CD4-positive, alpha-beta T cell treated with Interleukin-6 for 4 hours (primary cell): ENCODE measurements around the gene POLR2C.
A peak's percentile ranks its signal among the peaks of the same experiment; 100 is the strongest.

Source experiments
- DNase-seq: peaks from one replicate; pipeline ENCODE4 v3.0.0-alpha.2; 2020; ENCODE audit warnings: mixed read lengths

The POLR2C gene

GRCh38 chr16:57504491-57504890 is 42.0 kb downstream of the POLR2C start:
- no peak for DNase-seq

- no peak for DNase-seq
Observed at GRCh38 chr16:57505169-57505568, 42.7 kb downstream of the POLR2C start.

GRCh38 chr16:57507136-57508034 is 44.9 kb downstream of the POLR2C start:
- DNase-seq: no peak

GRCh38 chr16:57508035-57508425 is 45.6 kb downstream of the POLR2C start:
- DNase-seq: no peak

- DNase-seq: no peak
Observed at GRCh38 chr16:57509231-57509923, 46.9 kb downstream of the POLR2C start.

GRCh38 chr16:57510016-57510871 is 47.8 kb downstream of the POLR2C start:
- DNase-seq: no peak

GRCh38 chr16:57512296-57513001 is 50.0 kb downstream of the POLR2C start:
- no peak for DNase-seq

- no peak for DNase-seq
Observed at GRCh38 chr16:57513371-57514102, 51.1 kb downstream of the POLR2C start.

- DNase-seq: no peak
Observed at GRCh38 chr16:57514371-57514770, 51.9 kb downstream of the POLR2C start.

GRCh38 chr16:57514791-57515600 is 52.5 kb downstream of the POLR2C start:
- no peak for DNase-seq

- no peak for DNase-seq
Observed at GRCh38 chr16:57516176-57516725, 53.8 kb downstream of the POLR2C start.

- no peak for DNase-seq
Observed at GRCh38 chr16:57516773-57517172, 54.3 kb downstream of the POLR2C start.

GRCh38 chr16:57517397-57518367 is 55.2 kb downstream of the POLR2C start:
- no peak for DNase-seq

- no peak for DNase-seq
Observed at GRCh38 chr16:57518520-57518919, 56.0 kb downstream of the POLR2C start.

- no peak for DNase-seq
Observed at GRCh38 chr16:57518922-57519321, 56.4 kb downstream of the POLR2C start.

GRCh38 chr16:57519796-57520360 is 57.4 kb downstream of the POLR2C start:
- DNase-seq: peak; percentile 88
